Measurements from ENCODE around the gene ZNF282. TPM values are rescaled to one million over a fixed set of nuclear protein-coding genes. Genes with fewer than 3 reads are reported as not detected.

ZNF282 gene
- total RNA-seq, 1 donor from 2014 or later = 23.3 TPM

GRCh38 chr7:149238051-149238450 lies 42.7 kb downstream of the ZNF282 start:
- TF ChIP-seq, protein P1, sequence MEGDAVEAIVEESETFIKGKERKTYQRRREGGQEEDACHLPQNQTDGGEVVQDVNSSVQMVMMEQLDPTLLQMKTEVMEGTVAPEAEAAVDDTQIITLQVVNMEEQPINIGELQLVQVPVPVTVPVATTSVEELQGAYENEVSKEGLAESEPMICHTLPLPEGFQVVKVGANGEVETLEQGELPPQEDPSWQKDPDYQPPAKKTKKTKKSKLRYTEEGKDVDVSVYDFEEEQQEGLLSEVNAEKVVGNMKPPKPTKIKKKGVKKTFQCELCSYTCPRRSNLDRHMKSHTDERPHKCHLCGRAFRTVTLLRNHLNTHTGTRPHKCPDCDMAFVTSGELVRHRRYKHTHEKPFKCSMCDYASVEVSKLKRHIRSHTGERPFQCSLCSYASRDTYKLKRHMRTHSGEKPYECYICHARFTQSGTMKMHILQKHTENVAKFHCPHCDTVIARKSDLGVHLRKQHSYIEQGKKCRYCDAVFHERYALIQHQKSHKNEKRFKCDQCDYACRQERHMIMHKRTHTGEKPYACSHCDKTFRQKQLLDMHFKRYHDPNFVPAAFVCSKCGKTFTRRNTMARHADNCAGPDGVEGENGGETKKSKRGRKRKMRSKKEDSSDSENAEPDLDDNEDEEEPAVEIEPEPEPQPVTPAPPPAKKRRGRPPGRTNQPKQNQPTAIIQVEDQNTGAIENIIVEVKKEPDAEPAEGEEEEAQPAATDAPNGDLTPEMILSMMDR (IDR thresholded peaks at IDR 0.05) = no peak
- intact Hi-C loops (cut with DNase I) = no loop called here

GRCh38 chr7:149239345-149240143 lies 44.2 kb downstream of the ZNF282 start, which contains the start of gene ZNF212:
Gene ZNF212, plus strand, starts transcription at chr7:149239651. Its CDS starts 128 bp downstream, at chr7:149239779.
- ATAC-seq (peak; percentile 100), DNase-seq (peak; percentile 96)
- H3K27me3 ChIP-seq = no peaks in the 10 kb centered on the region
- H3K4me3 ChIP-seq = peak within 1 kb of the TSS; percentile 95
- intact Hi-C loops (cut with DNase I) = no loop called here
- TF ChIP-seq, protein P1 (IDR thresholded peaks at IDR 0.05) = peak; percentile 87
- no peaks in the 10 kb centered on the region for H3K9me3 ChIP-seq
- peak within 1 kb of the TSS; percentile 72 for H3K27ac ChIP-seq
- peaks cover 16% of the 10 kb centered on the region for H3K4me1 ChIP-seq
- H3K36me3 ChIP-seq = no peaks in the 10 kb centered on the region

More at GRCh38 chr7:149238051-149238450, 42.7 kb downstream of the ZNF282 start:
- H3K4me3 ChIP-seq = no peak overlapping the region
- no peaks in the 10 kb centered on the region for H3K27me3 ChIP-seq
- H3K36me3 ChIP-seq = no peaks in the 10 kb centered on the region
- H3K27ac ChIP-seq = no peak overlapping the region
- no peak for DNase-seq
- H3K9me3 ChIP-seq = no peaks in the 10 kb centered on the region
- ATAC-seq = no peak
- H3K4me1 ChIP-seq = peaks cover 16% of the 10 kb centered on the region

- no peak for ATAC-seq
- Histone ChIP-seq H3K4me3 (peak overlapping the region; percentile 95), H3K27me3 (no peaks in the 10 kb centered on the region), H3K27ac (no peak overlapping the region), H3K4me1 (peaks cover 16% of the 10 kb centered on the region), H3K36me3 (no peaks in the 10 kb centered on the region), H3K9me3 (no peaks in the 10 kb centered on the region)
- TF ChIP-seq, protein P1 (IDR thresholded peaks at IDR 0.05) = no peak
- intact Hi-C loops (cut with DNase I) = no loop called here
- no peak for DNase-seq
Measured at GRCh38 chr7:149240637-149241036, 45.3 kb downstream of the ZNF282 start.

- no peaks in the 10 kb centered on the region for H3K9me3 ChIP-seq
- H3K27ac ChIP-seq = no peak overlapping the region
- H3K36me3 ChIP-seq = no peaks in the 10 kb centered on the region
- no peaks in the 10 kb centered on the region for H3K27me3 ChIP-seq
- no peak for DNase-seq
- H3K4me3 ChIP-seq = no peak overlapping the region
- TF ChIP-seq, protein P1 (IDR thresholded peaks at IDR 0.05) = no peak
- intact Hi-C loops (cut with DNase I) = no loop called here
- peaks cover 16% of the 10 kb centered on the region for H3K4me1 ChIP-seq
- ATAC-seq = no peak
Measured at GRCh38 chr7:149241696-149242095, 46.4 kb downstream of the ZNF282 start.

GRCh38 chr7:149245244-149245643 lies 49.9 kb downstream of the ZNF282 start:
- H3K36me3 ChIP-seq = peaks cover 1% of the 10 kb centered on the region
- TF ChIP-seq, protein P1 (IDR thresholded peaks at IDR 0.05) = no peak
- DNase-seq (no peak), ATAC-seq (no peak)
- no peak overlapping the region for H3K4me3 ChIP-seq
- H3K9me3 ChIP-seq = no peaks in the 10 kb centered on the region
- H3K4me1 ChIP-seq = peaks cover 9% of the 10 kb centered on the region
- H3K27me3 ChIP-seq = no peaks in the 10 kb centered on the region
- H3K27ac ChIP-seq = no peak overlapping the region
- intact Hi-C loops (cut with DNase I) = no loop called here
